GM18858 (cell line): ENCODE measurements around the gene SPINK4.
A peak's percentile ranks its signal among the peaks of the same experiment; 100 is the strongest.

Experiments
- ATAC-seq: cut with Tn5 transposase; IDR thresholded peaks from one replicate; pipeline ENCODE4 v1.9.1; 2021; ENCODE audit not compliant: unreplicated experiment

SPINK4 gene

DNA sequence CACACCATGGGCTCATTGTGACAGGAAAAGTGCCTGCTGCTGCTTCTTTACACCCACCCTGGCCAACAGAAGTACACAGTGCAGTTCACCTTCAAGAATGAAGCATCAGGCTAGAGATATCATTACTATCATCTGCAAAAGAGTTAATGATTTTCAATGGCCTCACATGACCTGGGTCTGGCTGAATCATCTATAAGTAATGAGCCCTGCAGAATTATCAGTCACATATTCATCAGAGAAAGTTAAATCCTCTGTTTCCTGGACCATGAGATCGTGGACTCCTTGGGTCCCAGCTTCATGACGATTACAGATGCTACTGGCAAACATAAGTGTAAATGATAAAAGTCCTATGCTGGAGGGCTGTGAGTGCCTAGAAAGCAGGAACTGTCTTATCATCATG lies 16.3 kb downstream of the SPINK4 start:
- no peak for ATAC-seq

DNA sequence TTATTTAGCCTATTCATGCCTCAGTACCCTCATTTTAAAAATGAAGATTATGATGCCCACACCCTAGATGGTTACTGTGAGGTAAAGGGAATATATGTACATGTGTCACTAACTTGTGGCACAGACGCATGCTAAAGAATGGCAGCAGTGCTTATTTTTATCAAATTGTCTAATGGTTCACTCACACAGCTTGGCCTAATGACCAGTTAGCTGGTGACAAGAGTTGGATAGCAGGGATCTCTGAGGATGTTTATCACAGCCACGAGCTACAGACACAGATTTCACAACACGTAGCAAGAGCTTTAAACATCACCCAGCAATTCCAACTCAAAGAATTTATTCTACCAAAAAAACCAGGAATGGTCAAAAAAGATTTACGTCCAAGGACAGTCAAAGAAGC lies 17.3 kb downstream of the SPINK4 start:
- ATAC-seq, result no peak

DNA sequence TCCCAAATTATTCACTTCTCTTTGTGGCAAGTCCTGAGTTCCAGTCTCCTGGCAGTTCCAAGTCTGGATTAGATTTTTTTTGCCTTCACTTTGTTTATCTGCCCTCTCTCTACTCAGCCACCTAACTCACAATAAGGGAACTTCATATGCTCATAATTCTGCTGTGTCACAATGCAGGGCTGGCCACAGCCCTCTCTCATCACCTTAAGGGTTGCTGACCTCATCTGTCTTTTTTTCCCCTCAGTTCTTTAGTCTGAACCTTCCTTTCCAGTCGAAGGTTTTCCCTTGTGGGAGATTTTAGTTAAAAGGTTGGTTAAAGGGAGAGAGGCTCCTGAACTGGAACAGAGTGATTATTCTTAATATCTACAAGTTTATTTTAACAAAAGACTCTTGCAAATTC lies 20.4 kb downstream of the SPINK4 start:
- ATAC-seq, result no peak

DNA sequence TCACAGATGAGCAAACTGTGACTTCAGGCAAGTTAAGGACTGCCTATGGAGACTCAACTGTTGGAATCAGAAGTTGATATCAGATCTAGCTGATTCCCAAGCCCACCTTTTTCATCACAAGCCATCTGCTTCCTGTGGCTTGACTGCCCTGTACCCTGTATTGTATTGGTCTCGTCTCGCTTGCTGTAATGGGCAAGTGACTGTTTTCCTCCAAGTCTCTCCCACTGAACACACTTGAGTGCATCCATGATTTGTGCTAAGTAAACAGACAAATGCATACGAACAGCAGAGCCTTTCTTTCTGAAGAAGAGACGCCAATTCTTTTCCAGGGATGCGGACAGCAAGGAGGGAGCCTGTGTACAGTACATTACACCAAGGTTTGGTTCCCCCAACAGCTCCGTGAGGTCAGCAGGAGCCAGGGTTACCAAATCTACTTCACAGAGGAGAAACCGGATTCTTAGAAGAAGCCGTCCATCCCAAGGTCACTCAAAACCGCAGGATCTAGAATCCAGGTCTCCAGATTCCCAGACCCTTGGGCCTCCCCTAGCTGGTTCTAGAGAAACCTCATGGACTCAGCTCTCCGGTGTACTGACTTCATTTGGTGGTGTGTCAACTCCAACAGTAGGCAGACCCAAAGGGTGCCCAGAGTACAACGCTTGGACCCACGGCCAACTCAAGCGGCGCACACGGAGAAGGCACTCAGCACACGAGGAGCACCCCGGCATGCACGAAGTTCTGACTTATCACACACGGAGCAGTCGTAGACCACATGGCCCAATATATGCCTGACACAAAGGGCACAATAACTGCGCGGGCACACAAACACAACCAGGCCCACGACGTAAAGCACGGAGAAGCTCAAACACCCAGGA lies 23.4 kb downstream of the SPINK4 start:
- peak; percentile 1 for ATAC-seq

DNA sequence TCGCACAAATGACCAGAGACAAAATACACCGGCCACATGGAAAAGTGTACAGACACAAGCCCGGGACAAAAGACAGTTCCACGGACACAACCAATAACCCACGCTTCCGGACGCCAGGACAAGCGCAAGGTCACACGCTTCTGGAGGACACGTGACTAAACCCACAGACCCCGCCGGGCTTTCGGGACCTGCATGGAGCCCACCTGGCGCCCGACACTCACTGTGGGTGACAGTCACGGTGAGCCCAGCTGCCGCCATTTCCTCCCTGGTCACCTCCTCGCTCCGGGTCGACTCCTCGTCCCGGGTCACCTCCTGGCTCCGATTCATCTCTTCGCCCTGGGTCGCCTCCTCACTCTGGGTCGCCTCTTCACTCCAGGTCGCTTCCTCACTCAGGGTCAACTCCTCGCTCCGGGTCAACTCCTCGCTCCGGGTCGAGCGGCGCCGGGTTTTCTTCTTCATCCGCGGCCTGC lies 24.1 kb downstream of the SPINK4 start:
- ATAC-seq, result peak; percentile 15

DNA sequence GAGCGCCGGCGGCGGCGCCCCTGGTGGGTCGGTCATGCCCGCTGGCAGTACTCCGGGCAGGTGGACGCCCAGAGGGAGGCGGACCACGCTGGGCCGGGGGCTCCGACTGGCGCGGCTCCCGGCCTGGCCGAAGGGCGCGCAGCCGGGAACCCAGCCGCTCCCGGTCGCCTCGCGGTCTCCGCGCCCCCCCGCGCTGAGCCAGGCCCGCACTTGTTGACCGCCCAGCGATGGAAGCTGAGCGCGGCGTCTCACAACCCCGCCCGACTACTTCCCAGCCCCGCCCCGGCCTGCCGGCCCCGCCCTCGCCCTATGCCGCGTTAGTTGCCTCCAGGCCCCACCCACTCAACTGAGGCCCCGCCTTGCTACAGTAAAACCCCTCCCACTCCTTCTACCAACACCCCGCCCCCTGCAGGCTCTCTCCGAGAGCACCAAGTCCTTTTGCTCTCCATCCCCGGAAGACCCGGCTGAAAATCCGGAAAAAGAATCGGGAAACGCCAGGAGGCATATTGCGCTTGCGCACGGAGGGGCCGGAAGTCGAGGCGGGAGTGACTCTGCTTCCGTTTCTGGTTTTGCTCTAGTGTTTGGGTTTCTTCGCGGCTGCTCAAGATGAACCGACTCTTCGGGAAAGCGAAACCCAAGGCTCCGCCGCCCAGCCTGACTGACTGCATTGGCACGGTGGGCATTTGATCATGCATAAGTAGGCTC lies 24.7 kb downstream of the SPINK4 start, which contains the start of the genes BAG1 and CHMP5:
BAG1 (minus strand) TSS at position 236 of the 705 bp plus-strand sequence.
CHMP5 (plus strand) TSS at position 577 of the 705 bp plus-strand sequence; CDS start at position 607, 30 bp downstream.
- ATAC-seq, result peak; percentile 74

DNA sequence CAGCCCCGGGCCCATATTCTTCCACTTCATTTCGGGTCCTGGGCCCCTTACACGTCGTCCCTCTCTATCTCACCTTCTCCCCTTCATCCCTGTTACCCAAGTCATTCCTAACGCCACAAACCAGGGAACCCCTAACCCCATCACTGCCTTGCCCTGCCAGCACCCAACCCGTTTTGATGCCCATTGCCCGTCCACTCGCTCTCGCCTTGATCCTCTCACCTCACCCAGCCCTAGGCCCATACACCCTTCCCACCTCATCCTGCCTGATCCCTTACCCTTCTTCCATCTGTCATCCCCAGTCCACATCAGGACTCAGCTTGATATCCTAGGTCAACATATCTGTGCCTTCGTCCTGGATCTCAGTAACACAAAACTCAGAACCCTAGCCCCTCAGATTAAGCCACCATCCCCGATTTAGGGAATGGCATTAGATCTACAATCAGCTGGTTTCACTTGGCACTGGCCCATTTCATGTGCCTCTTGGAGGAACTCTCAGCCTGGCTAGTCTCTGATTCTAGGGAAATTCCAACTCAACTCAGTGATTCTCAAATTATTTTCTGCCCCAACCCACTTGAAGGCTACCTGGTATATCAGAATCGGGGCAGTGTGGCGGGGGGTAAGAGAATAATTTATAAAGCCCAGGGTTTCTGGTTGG lies 25.4 kb downstream of the SPINK4 start:
- no peak for ATAC-seq

DNA sequence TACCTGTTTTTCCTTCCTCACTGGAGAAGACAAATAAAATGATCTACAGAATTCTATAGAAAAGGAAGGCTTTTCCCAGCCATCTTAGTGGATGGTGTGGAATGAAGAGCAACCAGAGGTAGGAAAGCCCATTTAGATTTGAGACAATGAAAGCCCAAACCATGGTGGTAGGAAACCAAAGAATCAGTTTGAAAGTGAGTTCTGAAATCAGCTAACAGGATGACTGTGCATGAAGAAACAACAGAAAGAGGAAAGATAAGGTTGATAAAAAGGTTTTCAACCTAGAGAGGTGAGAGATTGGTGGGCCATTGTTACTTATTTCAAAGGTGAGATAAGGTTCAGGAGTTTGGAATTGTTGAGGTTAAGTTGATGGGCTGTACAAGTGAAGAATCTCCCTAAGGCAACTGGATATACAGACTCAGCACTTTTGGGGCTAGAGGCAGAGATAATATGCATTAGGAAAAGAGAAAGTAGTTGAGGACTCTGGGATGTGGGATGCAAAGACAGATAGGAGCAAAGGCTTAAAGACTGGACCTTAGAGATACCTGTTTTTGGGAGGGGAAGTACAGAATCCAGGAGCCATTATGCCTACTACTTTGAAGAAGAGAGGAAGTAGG lies 27.3 kb downstream of the SPINK4 start:
- ATAC-seq, result no peak

DNA sequence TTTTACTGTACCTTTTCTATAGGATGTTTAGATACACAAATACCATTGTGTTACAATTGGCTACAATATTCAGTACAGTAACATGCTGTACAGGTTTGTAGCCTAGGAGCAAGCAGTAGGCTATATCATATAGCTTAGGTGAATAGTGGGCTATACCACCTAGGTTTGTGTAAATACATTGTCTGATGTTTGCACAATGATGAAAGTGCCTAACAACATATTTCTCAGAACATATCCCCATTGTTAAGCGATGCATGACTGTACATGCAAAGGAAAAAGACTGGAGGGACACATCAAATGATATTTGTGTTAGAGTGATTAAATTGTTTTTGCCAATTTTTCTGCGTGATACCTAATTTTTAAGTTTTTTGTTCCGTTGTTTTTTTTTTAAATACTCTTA lies 30.2 kb downstream of the SPINK4 start:
- no peak for ATAC-seq

DNA sequence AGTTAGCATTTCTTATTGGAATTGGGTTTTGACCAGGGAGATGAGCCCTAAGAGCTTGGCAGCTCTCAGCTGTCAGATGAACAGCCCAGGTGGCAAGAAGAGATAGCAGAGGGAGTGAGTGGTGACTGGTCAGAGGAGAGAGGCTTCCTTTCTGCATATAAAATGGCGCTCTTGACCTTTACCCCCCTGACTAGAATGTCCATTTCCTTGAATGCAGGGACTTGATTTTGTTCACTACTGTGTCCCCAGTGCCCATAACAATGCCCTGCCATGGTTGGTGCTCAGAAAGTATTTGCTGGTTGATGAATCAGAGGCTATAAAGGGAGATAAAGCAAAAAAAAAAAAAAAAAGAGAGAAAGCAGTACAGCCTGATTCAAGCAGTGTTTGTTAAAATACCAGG lies 32.1 kb downstream of the SPINK4 start:
- ATAC-seq, result no peak

DNA sequence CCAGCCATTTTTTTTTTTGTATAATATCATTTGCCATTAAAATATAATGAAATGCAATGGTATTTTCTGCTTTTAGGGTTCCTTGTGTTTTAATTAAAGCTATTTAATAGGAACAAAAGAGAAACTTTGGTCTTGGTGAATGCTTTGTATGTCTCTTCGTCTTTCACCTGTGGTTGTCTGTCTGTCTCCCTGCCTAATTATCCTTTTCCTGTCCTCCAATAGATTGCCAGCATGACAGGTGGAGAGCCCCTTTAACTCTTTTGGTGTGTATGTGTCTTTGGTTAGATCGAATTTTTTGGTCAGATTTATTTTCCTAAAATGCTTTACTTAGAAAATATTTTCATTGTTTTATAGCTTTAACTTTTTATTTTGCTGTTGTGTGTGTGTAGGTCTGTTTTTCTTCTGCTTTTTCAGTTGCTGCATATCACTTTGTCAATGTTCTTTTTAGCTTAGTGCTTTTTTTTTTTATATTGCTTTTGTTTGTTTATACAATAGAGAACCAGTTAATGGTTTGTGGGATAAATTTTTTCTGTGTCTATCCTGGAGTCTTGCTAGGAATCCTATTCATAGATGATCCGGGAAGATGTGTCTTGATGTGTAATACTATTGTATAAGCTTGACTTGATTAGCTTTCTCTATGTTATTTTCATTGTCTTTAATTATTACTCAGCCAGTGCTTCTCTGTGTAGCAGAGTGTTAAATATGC lies 33.5 kb downstream of the SPINK4 start:
- ATAC-seq, result no peak

DNA sequence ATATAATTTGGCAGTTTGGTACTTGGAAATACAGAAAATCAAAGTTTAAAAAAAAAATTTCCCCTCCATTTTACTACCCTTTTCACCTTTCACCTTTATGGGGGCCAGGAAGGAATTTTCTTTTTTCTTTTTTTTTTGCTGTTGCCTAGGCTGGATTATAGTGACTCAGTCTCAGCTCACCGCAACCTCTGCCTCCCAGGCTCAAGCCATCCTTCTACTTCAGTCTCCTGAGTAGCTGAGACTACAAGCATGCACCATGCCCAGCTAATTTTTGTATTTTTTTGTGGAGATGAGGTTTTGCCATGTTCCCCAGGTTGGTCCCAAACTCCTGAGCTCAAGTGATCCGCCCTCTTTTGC lies 34.0 kb downstream of the SPINK4 start:
- no peak for ATAC-seq

DNA sequence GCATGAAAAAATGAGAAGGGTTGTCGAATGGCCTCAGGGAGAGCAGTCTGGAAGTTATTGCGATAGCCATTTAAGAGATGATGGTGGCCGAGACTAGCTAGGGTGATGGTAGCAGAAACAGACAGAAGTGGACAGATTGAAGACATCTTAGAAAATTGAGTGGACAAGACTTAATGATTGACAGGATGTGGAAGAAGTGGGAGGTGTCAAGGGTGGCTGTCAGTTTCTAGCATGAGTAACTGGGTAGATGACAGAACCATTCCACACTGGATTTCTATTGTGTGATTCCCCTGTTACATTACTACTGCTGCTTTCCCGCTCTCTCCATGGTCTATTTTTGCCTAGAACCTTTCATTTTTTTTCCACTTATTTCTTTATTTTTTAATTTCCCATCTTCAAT lies 37.5 kb downstream of the SPINK4 start:
- no peak for ATAC-seq

DNA sequence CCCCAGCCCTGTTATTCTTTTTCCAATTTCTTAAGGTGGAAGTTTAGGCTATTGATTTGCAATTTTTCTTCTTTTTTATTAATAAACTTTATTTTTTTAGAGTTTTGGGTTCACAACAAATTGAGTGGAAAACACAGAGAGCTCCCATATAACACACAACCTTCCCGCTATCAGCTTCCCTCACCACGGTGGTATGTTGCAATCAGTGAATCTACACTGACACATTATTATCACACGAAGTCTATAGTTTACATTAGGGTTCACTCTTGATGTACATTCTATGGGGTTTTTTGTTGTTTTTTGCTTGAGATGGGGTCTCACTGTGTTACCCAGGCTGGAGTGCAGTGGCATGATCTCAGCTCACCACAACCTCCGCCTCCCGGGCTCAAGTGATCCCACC lies 45.5 kb downstream of the SPINK4 start:
- ATAC-seq, result no peak

DNA sequence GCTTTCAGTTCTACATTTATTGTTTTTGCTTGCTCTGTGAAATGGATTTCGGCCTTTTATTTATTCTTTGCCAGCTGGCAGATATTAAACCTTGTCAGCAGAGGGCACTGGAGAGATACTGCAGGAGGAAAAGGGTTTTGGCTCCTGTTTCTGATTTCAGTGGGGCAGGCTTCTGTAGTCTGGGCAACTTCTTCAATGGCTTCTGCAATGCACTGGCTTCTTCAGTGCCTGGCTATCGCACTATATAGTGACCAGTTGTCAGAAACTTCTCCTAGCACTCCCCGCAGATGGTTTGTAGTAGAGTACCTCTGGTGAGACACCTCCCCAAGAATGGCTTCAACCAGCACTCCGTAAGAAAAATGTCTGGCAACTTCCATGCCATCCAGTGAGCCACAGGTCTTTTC lies 47.1 kb downstream of the SPINK4 start:
- ATAC-seq, result no peak

DNA sequence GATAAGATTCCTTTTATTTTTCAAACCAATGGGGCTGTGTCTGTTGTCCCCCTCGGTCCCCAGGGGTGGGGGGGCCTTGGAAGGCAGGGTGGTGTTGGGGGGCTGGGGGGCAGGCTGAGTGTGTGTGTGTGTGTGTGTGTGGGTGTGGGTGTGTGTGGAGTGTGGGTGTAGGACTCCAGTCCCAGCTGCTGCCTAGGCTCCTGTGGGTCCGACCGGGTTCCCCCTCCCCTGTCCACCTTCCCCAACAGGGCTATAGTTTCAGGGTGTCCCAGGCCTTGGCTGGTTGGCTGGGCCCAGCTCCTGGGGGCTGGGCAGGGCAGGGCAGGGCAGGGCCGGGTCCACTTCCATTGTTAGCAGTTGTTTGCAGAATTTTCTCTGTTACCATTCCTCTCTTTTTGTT lies 48.3 kb downstream of the SPINK4 start:
- ATAC-seq, result no peak

DNA sequence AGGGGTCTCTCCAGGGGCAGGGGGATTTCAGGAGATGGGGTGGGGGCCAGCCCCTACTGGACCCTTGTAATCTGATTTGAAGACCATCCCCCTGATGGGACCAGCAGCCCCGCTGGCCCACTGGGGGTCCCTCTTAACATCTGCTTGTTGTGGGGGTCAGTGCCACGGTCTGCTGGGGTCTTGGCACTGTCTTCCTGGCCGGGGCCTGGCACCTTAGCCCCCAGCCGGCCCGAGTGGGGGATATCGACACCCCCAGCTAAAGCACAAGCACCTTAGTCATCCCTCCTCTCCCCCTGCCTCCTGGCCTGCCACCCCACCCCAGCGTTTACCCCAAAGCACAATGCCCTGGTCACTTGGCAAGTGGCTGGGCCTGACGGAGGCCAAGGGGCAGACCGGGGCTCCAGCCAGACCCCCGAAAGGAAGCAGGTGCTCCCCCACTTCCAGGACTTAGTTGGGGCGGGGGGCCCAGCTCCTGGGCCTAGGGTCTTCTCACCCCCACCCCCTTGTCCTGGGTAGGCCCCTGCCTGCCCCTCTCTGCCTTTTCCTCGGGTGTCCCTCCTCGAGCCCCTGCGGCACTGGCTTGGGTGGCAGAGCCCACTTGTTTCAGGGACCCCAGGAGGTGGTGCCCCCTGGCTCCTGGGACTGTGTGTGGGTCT lies 49.0 kb downstream of the SPINK4 start:
- ATAC-seq, result no peak

DNA sequence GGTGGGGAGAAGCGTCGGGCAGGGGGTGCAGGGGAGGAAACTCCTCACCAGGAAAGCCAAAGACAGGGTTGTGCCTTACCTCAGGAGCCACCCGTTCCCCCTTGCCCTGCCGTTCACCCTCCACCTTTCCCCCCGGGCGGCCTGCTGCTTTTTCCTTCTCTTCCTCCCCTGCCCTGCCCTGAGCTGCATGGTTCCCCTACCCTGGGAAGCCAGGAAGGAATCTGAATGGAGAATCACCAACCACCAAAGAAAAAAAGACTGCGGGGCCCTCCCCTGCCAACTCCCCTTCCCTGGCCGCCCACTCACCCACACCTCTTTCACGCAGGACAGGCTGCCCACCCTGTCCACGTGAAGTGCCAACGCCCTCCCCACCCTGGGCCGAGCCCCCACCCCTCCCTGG lies 49.5 kb downstream of the SPINK4 start:
- no peak for ATAC-seq

DNA sequence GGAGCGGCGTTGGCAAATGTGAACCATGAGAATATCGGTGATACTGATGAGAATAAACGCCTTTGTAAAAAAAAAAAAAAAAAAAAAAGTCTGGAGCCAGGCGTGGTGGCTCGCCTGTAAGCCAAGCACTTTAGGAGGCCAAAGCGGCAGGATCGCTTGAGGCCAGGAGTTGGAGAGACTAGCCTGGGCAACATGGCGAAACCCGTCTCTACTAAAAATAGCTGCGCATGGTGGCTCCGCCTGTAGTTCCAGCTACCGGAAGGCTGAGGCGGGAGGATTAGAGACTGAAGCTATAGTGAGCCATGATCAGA lies 49.9 kb downstream of the SPINK4 start:
- no peak for ATAC-seq
